Stimulated activated naive CD8-positive, alpha-beta T cell treated with anti-CD3 and anti-CD28 coated beads, Interleukin-15, Interleukin-2, amounts not matched to agents 100 ng/mL and 50 ng/mL, for 24 hours (primary cell): ENCODE results near the gene CUX1.

Source experiments
- H3K27ac Mint-ChIP-seq: one replicate; pipeline ENCODE4 v1.8.0; 2021; ENCODE audit warnings: mild to moderate bottlenecking, mixed read lengths
- H3K27me3 Mint-ChIP-seq: one replicate; pipeline ENCODE4 v1.8.0; 2021; ENCODE audit warnings: mixed read lengths
- H3K36me3 Mint-ChIP-seq: one replicate; pipeline ENCODE4 v1.8.0; 2021; ENCODE audit warnings: low read depth, mixed read lengths
- H3K4me1 Mint-ChIP-seq: one replicate; pipeline ENCODE4 v1.8.0; 2021; ENCODE audit warnings: low read depth, mixed read lengths
- H3K4me3 Mint-ChIP-seq: one replicate; pipeline ENCODE4 v1.8.0; 2021; ENCODE audit warnings: mild to moderate bottlenecking, mixed read lengths
- H3K9me3 Mint-ChIP-seq: one replicate; pipeline ENCODE4 v1.8.0; 2021; ENCODE audit warnings: mixed read lengths

The CUX1 gene

GRCh38 chr7:102055181-102055976, 238.0 kb downstream of the CUX1 start:
- H3K4me3 Mint-ChIP-seq: no peak overlapping the region
- H3K27ac Mint-ChIP-seq: no peak overlapping the region
- no peaks in the 10 kb centered on the region for H3K27me3 Mint-ChIP-seq
- H3K9me3 Mint-ChIP-seq: peaks cover 9% of the 10 kb centered on the region
- peaks cover 29% of the 10 kb centered on the region for H3K36me3 Mint-ChIP-seq
- H3K4me1 Mint-ChIP-seq: peaks cover 14% of the 10 kb centered on the region

GRCh38 chr7:102059524-102059923, 242.1 kb downstream of the CUX1 start:
- H3K36me3 Mint-ChIP-seq: peaks cover 8% of the 10 kb centered on the region
- no peak overlapping the region for H3K4me3 Mint-ChIP-seq
- H3K27me3 Mint-ChIP-seq: no peaks in the 10 kb centered on the region
- peaks cover 23% of the 10 kb centered on the region for H3K4me1 Mint-ChIP-seq
- no peak overlapping the region for H3K27ac Mint-ChIP-seq
- peaks cover under 1% of the 10 kb centered on the region for H3K9me3 Mint-ChIP-seq

GRCh38 chr7:102061354-102061945, 244.0 kb downstream of the CUX1 start:
- Mint-ChIP-seq H3K4me3 (no peak overlapping the region), H3K27me3 (no peaks in the 10 kb centered on the region), H3K36me3 (peaks cover under 1% of the 10 kb centered on the region), H3K27ac (no peak overlapping the region), H3K9me3 (no peaks in the 10 kb centered on the region), H3K4me1 (peaks cover 11% of the 10 kb centered on the region)

GRCh38 chr7:102061981-102062390, 244.6 kb downstream of the CUX1 start:
- Mint-ChIP-seq H3K27ac (no peak overlapping the region), H3K4me1 (peaks cover 11% of the 10 kb centered on the region), H3K4me3 (no peak overlapping the region), H3K27me3 (no peaks in the 10 kb centered on the region), H3K9me3 (no peaks in the 10 kb centered on the region), H3K36me3 (peaks cover 4% of the 10 kb centered on the region)

- Mint-ChIP-seq H3K9me3 (no peaks in the 10 kb centered on the region), H3K27ac (no peak overlapping the region), H3K27me3 (no peaks in the 10 kb centered on the region), H3K36me3 (peaks cover 9% of the 10 kb centered on the region), H3K4me3 (no peak overlapping the region), H3K4me1 (peaks cover 11% of the 10 kb centered on the region)
Observed at GRCh38 chr7:102063690-102064180, 246.3 kb downstream of the CUX1 start.

GRCh38 chr7:102064361-102065025, 247.1 kb downstream of the CUX1 start:
- Mint-ChIP-seq H3K27me3 (no peaks in the 10 kb centered on the region), H3K27ac (no peak overlapping the region)

GRCh38 chr7:102065226-102065625, 247.8 kb downstream of the CUX1 start:
- H3K27me3 Mint-ChIP-seq: no peaks in the 10 kb centered on the region
- peaks cover 18% of the 10 kb centered on the region for H3K36me3 Mint-ChIP-seq
- H3K4me3 Mint-ChIP-seq: no peak overlapping the region
- no peaks in the 10 kb centered on the region for H3K9me3 Mint-ChIP-seq
- H3K4me1 Mint-ChIP-seq: peaks cover 11% of the 10 kb centered on the region
- no peak overlapping the region for H3K27ac Mint-ChIP-seq

More at GRCh38 chr7:102064361-102065025, 247.1 kb downstream of the CUX1 start:
- Mint-ChIP-seq H3K4me1 (peaks cover 11% of the 10 kb centered on the region), H3K9me3 (no peaks in the 10 kb centered on the region), H3K4me3 (no peak overlapping the region), H3K36me3 (peaks cover 15% of the 10 kb centered on the region)

- Mint-ChIP-seq H3K27me3 (no peaks in the 10 kb centered on the region), H3K27ac (no peak overlapping the region), H3K4me1 (peaks cover 9% of the 10 kb centered on the region), H3K9me3 (no peaks in the 10 kb centered on the region), H3K4me3 (no peak overlapping the region), H3K36me3 (peaks cover 31% of the 10 kb centered on the region)
Observed at GRCh38 chr7:102066476-102066875, 249.1 kb downstream of the CUX1 start.

GRCh38 chr7:102068846-102069245, 251.4 kb downstream of the CUX1 start:
- Mint-ChIP-seq H3K27ac (no peak overlapping the region), H3K27me3 (no peaks in the 10 kb centered on the region), H3K4me3 (no peak overlapping the region), H3K4me1 (no peaks in the 10 kb centered on the region), H3K9me3 (no peaks in the 10 kb centered on the region), H3K36me3 (peaks cover 49% of the 10 kb centered on the region)

- H3K4me3 Mint-ChIP-seq: no peak overlapping the region
- peaks cover 51% of the 10 kb centered on the region for H3K36me3 Mint-ChIP-seq
Observed at GRCh38 chr7:102069931-102070629, 252.7 kb downstream of the CUX1 start.

GRCh38 chr7:102072003-102072402, 254.6 kb downstream of the CUX1 start:
- H3K36me3 Mint-ChIP-seq: peaks cover 47% of the 10 kb centered on the region
- no peaks in the 10 kb centered on the region for H3K4me1 Mint-ChIP-seq
- no peaks in the 10 kb centered on the region for H3K27me3 Mint-ChIP-seq
- H3K9me3 Mint-ChIP-seq: no peaks in the 10 kb centered on the region
- H3K4me3 Mint-ChIP-seq: no peak overlapping the region
- no peak overlapping the region for H3K27ac Mint-ChIP-seq

More at GRCh38 chr7:102069931-102070629, 252.7 kb downstream of the CUX1 start:
- Mint-ChIP-seq H3K4me1 (no peaks in the 10 kb centered on the region), H3K27ac (no peak overlapping the region), H3K27me3 (no peaks in the 10 kb centered on the region), H3K9me3 (no peaks in the 10 kb centered on the region)

- Mint-ChIP-seq H3K4me1 (no peaks in the 10 kb centered on the region), H3K4me3 (no peak overlapping the region), H3K36me3 (peaks cover 47% of the 10 kb centered on the region), H3K9me3 (no peaks in the 10 kb centered on the region), H3K27ac (no peak overlapping the region), H3K27me3 (no peaks in the 10 kb centered on the region)
Observed at GRCh38 chr7:102072636-102073209, 255.3 kb downstream of the CUX1 start.

GRCh38 chr7:102073931-102074880, 256.8 kb downstream of the CUX1 start:
- Mint-ChIP-seq H3K36me3 (peaks cover 37% of the 10 kb centered on the region), H3K4me3 (no peak overlapping the region), H3K9me3 (no peaks in the 10 kb centered on the region), H3K27ac (no peak overlapping the region), H3K27me3 (no peaks in the 10 kb centered on the region), H3K4me1 (no peaks in the 10 kb centered on the region)
